GM23338 (cell line): Measurements from ENCODE around the gene ADAM11. TPM values are rescaled to one million over a fixed set of nuclear protein-coding genes. Genes with fewer than 3 reads are reported as not detected.

Source experiments
- ATAC-seq: fragments of 200-7000 bp; cut with Tn5 transposase; 3 replicates; pipeline ENCODE4 v1.9.1; 2020
- DNase-seq: peaks from one replicate; pipeline ENCODE4 v3.0.0-alpha.2; 2015; ENCODE audit warnings: low spot score
- H2AFZ ChIP-seq: fragments of 200-600 bp; sonication (generic); 2 replicates; pipeline ENCODE4 v1.8.0; 2016; ENCODE audit warnings: antibody characterized with exemption, mild to moderate bottlenecking, moderate library complexity
- H3F3A ChIP-seq: fragments of 200-600 bp; sonication (generic); replicated peaks from 2 replicates; pipeline ENCODE4 v1.8.0; 2017; ENCODE audit warnings: antibody characterized with exemption, mixed run types, low read depth
- H3K27ac ChIP-seq: fragments of 200-600 bp; sonication (generic); 2 replicates; pipeline ENCODE4 v1.6.1; 2016; ENCODE audit warnings: low read depth
- H3K27me3 ChIP-seq: fragments of 200-600 bp; sonication (generic); 2 replicates; pipeline ENCODE4 v1.8.0; 2016; ENCODE audit warnings: mild to moderate bottlenecking, mixed run types, moderate library complexity; ENCODE audit not compliant: insufficient read depth
- H3K36me3 ChIP-seq: fragments of 200-600 bp; sonication (generic); 2 replicates; pipeline ENCODE4 v1.8.0; 2016; ENCODE audit warnings: mild to moderate bottlenecking; ENCODE audit not compliant: insufficient read depth
- H3K4me1 ChIP-seq: fragments of 200-600 bp; sonication (generic); 2 replicates; pipeline ENCODE4 v1.8.0; 2016; ENCODE audit warnings: mild to moderate bottlenecking, moderate library complexity; ENCODE audit not compliant: insufficient read depth
- H3K4me2 ChIP-seq: fragments of 200-600 bp; sonication (generic); 2 replicates; pipeline ENCODE4 v1.7.1; 2017; ENCODE audit warnings: mixed run types
- H3K4me3 ChIP-seq: fragments of 200-600 bp; sonication (generic); 2 replicates; pipeline ENCODE4 v1.6.1; 2016; ENCODE audit warnings: mixed run types
- H3K79me2 ChIP-seq: fragments of 200-600 bp; sonication (generic); replicated peaks from 2 replicates; pipeline ENCODE4 v1.8.0; 2017; ENCODE audit warnings: mild to moderate bottlenecking; ENCODE audit not compliant: insufficient read depth
- H3K9me2 ChIP-seq: fragments of 200-600 bp; sonication (generic); 2 replicates; pipeline ENCODE4 v1.8.0; 2017; ENCODE audit not compliant: insufficient read depth
- H4K20me1 ChIP-seq: fragments of 200-600 bp; sonication (generic); replicated peaks from 2 replicates; pipeline ENCODE4 v1.8.0; 2017; ENCODE audit warnings: mild to moderate bottlenecking; ENCODE audit not compliant: insufficient read depth
- H3K27ac Mint-ChIP-seq: 2 replicates; pipeline ENCODE4 v1.8.0; 2020; ENCODE audit warnings: inconsistent platforms, mild to moderate bottlenecking, moderate library complexity, mixed read lengths
- H3K27me3 Mint-ChIP-seq: 3 replicates; pipeline ENCODE4 v1.8.0; 2022; ENCODE audit warnings: low read depth, mild to moderate bottlenecking, moderate library complexity, mixed read lengths, inconsistent platforms; ENCODE audit not compliant: insufficient read depth, poor library complexity
- H3K36me3 Mint-ChIP-seq: 3 replicates; pipeline ENCODE4 v1.8.0; 2021; ENCODE audit warnings: low read depth, mild to moderate bottlenecking, inconsistent platforms, moderate library complexity, mixed read lengths
- H3K4me1 Mint-ChIP-seq: 3 replicates; pipeline ENCODE4 v1.8.0; 2020; ENCODE audit warnings: mild to moderate bottlenecking, inconsistent platforms, mixed read lengths
- H3K4me3 Mint-ChIP-seq: 3 replicates; pipeline ENCODE4 v1.8.0; 2021; ENCODE audit warnings: moderate library complexity, mild to moderate bottlenecking, inconsistent platforms, mixed read lengths
- H3K9me3 Mint-ChIP-seq: 3 replicates; pipeline ENCODE4 v1.8.0; 2020; ENCODE audit warnings: moderate library complexity, mild to moderate bottlenecking, inconsistent platforms, mixed read lengths
- CTCF ChIP-seq, 2 experiments: fragments of 200-600 bp in 1 of 2; sonication (generic) in 1 of 2; conservative IDR thresholded peaks; 2 replicates each; pipeline versions ENCODE4 v1.5.1 to v1.6.1; 2016 to 2017; ENCODE audit warnings: antibody characterized with exemption in 2 of 2, low read depth in 2 of 2, mild to moderate bottlenecking in 2 of 2, moderate library complexity in 1 of 2
- ETS1 ChIP-seq: IDR thresholded peaks from 2 replicates; pipeline ENCODE4 v1.6.1; 2016; ENCODE audit warnings: antibody characterized with exemption
- EZH2phosphoT487 ChIP-seq: fragments of 200-600 bp; sonication (generic); IDR thresholded peaks from one replicate; pipeline ENCODE4 v1.8.1; 2018; ENCODE audit warnings: antibody characterized with exemption; ENCODE audit not compliant: unreplicated experiment
- NANOG ChIP-seq: IDR thresholded peaks from 2 replicates; pipeline ENCODE4 v1.6.1; 2016; ENCODE audit warnings: antibody characterized with exemption, borderline replicate concordance
- REST ChIP-seq: IDR thresholded peaks from one replicate; pipeline ENCODE4 v1.6.1; 2018; ENCODE audit warnings: antibody characterized with exemption; ENCODE audit not compliant: unreplicated experiment
- ZNF462 ChIP-seq: fragments of 250-450 bp; sonication (Bioruptor Pico); IDR thresholded peaks from 2 replicates; pipeline ENCODE4 v1.5.0; 2020; ENCODE audit warnings: mild to moderate bottlenecking, moderate library complexity
- polyA plus RNA-seq: library from polyadenylated mRNA; unstranded; fragments of >200 nt; fragmentation: Nextera tagmentation; extraction: Ambion mirVana; gene quantifications from 2 replicates; pipeline ENCODE4 v1.2.1, GENCODE V29; 2016
- total RNA-seq: library from RNA; depleted of rRNA; stranded (reverse); fragments of >200 nt; shearing (Covaris generic); gene quantifications from 2 replicates; pipeline ENCODE4 v1.2.3, GENCODE V29; 2014

The ADAM11 gene
- total and polyA plus RNA-seq, 2 experiments from 2014 or later, result 0.55 to 4.7 TPM

- TF ChIP-seq REST, result no peak
- no peak for TF ChIP-seq ETS1
- no peak for TF ChIP-seq ZNF462
- no peak for TF ChIP-seq EZH2phosphoT487
Measured at GRCh38 chr17:44763170-44763569, 4.4 kb downstream of the ADAM11 start (continued).

GRCh38 chr17:44765965-44766364 is 7.2 kb downstream of the ADAM11 start:
- Histone ChIP-seq H3K27me3 (peaks cover 9% of the 10 kb centered on the region; the same call in 1 of the 2 replicates), H3K79me2 (no peaks in the 10 kb centered on the region), H3K4me1 (peaks cover 4% of the 10 kb centered on the region; the same call in 1 of the 2 replicates), H3K4me2 (no peak overlapping the region), H2AFZ (no peak overlapping the region), H3K9me2 (no peaks in the 10 kb centered on the region), H3K36me3 (no peaks in the 10 kb centered on the region), H3F3A (no peaks in the 10 kb centered on the region; the same call in 1 of the 2 replicates), H3K27ac (no peak overlapping the region), H3K4me3 (no peak overlapping the region), H4K20me1 (no peaks in the 10 kb centered on the region)
- Mint-ChIP-seq H3K9me3 (no peaks in the 10 kb centered on the region), H3K4me1 (peaks cover 15% of the 10 kb centered on the region), H3K4me3 (no peak overlapping the region), H3K36me3 (no peaks in the 10 kb centered on the region), H3K27me3 (peaks cover 21% of the 10 kb centered on the region), H3K27ac (no peak overlapping the region)
- DNase-seq (no peak), ATAC-seq (peak; percentile 46)
- TF ChIP-seq NANOG (no peak), CTCF (conservative IDR thresholded peaks at IDR 0.05; ENCODE audit: low read depth in 2 of 2) (peak; percentile 20 to 50; a peak in 2 of 4 replicates)
